ENCODE data around the gene WDFY4.

Gene WDFY4

DNA sequence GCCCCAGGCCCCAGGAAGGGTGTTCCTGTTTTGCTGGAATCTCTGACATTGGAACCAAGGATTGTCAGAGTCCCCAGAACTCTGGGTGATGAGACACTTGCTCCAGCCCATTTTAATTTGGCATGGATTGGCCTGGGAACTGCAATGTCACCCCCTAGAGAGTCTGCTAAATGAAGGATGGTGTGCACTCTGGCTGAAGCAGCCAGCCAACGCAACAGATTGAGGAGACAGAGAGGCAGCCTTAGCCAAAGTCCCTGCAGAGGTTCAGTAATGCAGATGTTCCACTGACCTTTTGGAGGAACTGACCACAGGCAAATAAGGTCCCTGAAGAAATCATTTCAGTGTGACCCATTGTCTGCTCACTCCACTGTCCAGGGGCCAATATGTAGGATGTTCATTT lies 241.6 kb downstream of the WDFY4 start:
- no peak for DNase-seq

DNA sequence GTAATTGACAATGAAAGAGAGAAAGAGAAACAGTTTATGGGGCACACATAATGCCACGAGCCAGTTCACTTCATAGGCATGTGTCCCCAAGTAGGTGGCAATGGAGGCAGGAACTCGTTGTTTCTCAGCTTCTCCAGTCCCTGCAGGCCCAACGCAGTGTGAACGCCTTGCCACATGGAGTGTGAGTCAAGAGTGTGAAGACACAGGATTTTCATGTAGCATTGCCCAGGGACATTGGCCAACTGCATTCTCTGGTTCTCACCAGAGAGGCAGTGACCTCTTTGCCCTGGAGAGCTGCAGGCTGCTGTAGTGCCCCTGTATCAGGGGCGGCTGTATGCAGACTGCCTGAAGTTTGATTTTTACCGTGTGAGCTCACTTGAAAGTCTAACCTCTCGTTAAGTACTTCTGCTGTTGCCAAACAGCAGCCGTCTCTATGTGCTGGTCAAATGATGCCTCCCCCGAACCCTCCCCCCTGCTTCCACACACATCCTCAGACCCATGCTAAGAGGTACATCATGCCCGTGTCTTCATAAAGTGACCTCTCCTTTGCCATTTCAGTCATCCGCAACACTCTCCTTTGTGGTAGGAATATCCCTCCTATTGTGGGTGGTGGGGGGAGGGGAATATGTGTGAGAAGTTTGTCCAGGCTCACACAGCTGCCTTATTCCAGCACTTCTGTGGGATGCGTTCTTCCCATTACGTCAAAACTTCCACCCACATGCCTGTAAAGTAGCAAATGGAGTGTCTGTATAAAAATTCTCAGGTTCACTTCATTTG lies 242.3 kb downstream of the WDFY4 start:
- no peak for DNase-seq

DNA sequence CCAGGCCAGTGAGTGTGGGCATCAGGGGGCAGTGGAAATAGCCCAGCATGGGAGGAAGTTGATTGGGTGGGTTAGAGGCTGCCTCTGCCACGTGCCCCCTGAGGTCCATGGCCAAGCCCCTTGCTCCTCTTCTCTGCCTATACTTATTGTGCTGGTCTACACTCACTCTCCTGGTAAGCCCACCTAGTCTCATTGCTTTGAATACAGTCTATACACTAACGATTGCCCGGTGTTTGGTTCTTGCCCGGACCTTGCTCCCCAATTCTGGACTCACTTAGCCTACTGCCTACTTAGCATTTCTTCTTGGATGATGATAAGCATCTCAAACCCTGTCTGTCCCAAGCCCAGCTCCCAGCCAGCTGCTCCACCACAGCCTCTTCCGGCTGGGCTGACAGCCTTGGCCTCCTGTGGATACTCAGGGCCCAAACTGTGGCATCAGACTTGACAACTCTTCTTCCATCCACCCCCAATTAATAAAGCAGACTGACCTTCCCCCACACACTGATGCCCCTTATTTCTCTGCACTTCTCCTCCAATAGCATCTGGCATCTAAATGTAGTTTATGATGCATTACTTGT lies 244.8 kb downstream of the WDFY4 start:
- DNase-seq: no peak

DNA sequence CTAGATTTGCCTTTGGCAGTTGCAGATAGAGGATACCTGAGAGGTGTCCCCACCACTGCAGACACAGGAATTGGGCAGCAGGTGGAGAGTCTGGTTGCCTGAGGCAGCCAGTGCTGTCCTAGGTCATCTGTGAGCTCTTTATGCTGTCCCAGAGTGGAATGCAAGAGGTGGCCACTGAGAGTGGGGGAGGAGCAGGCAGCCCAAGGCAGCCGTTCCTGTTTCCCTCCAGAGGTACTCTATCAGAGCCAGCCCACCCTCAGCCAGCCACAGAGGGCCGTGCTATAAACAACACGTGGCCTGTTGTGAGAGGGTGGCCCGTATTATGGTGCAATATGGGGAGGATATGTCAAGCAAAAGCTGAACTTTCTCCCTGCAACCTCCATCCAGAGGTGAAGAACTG lies 246.5 kb downstream of the WDFY4 start:
- no peak for DNase-seq

DNA sequence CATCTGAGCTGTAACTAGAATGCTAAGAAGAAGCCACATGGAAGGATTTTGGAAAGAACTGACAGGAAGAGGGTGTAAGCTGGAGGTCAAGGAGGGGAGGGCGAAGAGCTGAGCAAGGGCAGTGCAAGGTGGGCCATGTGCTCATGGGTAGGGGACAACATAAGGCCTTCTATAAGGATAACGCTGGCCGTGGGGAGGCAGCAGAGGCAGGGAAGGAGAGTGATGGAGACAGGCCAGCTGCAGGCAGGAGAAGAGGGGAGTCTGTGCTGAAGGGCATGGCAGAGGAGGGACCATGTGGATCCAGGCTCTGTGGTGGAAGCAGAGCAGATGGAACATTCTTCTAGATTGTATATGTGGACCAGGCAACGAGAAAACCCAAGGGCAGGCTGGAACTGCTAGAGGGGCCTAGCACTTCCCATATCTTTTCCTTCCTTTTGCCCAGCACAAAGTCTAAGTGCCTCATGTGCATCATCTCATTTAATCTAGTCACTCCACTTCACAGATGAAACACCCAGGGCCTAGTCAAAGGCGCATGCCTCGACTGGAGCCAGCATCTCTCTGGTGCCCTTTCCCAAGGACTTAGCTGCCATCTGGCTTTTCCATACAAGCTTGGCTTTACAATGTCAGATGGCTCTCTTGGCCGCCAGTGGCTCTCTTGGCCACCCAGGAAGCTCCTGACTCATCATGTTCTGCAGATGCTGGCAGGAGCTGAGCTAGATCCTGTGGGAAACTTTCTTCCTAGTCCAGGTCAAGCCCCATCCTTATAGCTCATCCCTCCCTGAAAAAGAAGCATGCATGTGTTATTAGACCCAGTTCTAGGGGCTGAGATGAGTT lies 248.4 kb downstream of the WDFY4 start:
- no peak for DNase-seq

DNA sequence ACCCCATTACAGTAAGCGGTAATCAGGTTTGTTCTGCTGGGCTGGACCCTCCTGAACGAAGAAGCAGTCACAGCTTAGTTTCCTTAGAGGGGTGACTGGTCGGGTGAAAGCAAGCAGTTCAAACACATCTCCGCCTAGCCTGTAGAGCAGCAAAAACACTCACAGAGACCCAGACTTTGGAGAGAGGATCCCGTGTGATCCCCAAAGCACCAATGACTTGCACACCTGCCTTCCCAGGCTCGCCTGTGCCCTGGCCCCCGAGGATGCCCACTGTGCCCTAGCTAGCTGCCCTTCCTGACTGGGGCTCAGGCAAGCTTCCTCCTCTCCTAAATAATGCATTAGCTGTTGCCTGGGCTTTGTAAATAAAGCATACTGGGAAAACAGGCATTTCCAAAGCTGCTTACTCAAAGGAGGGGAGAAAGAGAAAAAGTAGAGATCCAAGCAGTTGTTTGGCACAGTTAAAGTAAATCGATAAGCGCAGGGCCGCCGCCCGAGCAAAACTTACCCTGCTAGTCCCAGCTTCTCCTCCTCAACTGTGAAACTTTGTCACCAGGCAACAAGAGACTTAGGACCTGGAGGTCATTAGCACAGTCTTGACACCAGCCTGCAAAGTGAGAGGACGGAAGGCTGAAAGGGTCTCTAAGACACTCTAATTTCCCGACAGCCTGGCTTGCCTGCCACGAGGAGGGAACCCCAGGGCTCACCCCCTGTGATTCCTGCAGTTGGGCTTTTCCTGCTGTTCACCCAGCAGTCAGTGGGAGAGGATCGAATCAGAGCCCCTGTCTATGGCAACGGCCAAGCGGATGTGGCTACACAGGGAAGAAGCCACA lies 250.2 kb downstream of the WDFY4 start:
- no peak for DNase-seq

DNA sequence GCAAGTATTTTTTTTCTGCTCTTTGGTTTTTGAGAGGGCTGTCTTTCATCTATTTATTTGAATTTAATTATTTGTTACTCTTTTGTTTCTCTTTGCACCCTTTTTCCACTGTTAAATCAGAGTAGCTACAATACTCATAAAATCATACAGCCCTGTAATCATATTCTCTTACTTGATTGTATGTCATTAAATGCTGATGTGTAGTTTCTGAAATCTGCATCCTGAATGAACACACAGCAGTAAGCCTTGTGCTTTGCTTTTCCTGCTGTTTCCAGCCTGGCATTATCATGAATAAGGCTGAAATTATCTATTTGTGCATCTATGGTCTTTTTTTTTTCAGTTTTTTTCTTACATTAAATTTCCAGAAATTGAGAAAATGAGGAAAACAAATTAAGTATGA lies 250.9 kb downstream of the WDFY4 start:
- DNase-seq: no peak

DNA sequence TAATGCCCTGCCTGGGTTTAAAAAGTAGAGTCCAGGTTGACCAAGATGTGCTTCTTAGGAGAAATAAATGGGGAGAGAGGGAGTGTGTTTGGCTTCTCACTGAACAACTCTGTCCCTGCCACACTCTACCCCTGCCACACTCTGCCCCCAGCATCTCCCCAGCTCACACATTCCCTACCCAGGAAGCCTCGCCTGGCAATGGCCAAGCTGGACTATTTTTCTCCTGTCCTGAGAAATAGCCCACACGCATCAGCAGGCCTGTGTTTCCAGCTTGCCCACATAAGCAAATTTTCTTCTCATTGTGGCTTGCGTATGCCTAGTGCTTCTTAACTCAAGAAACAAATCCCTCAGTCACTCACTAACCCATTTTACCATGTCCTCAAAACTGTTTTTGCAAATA lies 253.1 kb downstream of the WDFY4 start:
- no peak for DNase-seq

DNA sequence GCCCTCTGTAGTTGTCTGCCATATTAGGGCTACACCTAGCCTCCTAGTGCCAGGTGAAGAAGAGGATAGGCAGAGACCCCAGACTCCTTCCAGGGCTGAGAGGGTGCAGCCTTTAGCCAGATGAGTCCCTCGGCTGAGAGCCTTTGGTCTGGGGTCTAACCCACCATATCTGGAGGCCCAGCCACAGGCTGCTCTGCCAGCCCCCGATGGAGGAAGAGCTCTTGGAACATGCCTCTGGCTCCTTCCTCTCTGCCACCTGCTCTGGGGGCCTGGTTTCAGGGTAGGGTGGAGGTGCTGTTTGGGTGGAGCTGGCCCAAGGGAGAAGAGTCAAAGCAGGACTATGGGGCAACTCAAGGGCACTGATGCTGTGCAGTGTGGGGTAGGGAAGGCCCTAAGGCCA lies 253.6 kb downstream of the WDFY4 start:
- no peak for DNase-seq

DNA sequence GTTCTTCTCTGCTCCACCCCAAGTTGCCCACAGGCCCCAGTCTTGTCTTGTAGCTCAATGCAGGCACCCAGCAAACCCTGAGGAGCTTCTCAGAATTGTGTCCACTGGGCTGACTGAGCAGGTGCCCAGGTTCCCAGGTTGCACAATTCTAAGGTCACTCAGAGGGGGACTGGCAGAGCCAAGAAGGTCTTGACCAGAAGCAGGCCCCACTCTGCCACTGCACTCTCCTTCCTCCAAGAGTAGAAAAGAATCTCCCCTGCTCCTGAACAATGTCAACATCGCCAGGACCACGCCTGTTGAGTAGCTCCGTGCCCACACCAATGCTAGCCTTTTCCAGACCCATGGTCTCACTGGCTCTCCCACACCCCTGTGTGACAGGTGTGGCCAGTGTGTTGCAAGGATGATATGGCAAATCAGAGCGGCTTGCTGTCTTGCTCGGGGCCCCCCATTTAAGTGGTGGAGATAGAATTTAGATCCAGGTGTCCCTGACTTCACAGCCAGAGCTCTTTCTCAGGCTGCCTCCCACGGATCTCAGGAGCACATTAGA lies 254.4 kb downstream of the WDFY4 start:
- no peak for DNase-seq

DNA sequence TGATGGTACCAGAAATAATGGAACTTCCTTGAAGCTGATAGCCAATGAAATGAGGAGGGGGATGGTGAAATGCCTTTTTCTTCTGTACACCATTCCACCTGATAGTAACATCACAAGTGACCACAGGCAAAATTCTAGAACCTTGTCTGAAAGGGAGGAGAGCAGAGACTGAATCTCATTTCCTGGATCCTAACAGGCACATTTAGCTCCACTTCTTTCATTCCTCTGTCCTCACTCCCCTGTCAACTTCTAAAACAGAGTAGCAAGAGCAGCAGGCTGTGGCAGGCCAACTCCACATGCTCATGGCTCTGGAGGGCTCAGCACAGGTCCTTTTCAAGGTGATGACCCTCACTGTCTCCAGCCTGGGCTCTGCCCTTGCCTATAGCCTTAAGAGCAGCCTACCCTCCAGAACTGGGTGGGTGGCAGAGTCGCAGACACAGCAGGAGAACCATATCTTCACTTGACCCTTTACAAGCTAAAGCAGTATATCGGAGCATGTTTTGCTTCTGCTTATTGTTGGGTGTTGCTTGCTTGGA lies 255.2 kb downstream of the WDFY4 start, which contains the start of gene LRRC18:
LRRC18 (minus strand) TSS at position 51 of the 536 bp plus-strand sequence. CDS start 25,685 bp downstream, outside the sequence.
- DNase-seq: no peak

DNA sequence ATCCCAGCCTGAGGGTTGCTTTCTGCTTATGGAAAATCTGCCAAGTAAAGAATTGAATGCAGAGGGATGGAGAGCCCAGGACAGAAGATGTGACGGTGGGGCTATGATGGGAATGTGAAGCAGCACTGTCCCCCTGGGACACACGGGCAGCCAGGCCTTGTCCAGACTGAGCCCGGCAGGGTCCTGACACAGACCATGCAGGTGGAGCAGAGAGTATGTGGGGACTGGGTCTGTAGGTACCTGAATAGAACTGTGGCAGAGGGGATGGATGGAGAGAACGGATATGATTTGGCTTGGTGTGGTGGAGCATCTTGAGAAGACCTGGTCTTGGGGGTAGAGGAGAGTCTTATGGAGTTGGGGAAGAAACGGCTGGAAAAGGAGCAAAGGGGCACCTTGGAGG lies 255.7 kb downstream of the WDFY4 start:
- DNase-seq: no peak

DNA sequence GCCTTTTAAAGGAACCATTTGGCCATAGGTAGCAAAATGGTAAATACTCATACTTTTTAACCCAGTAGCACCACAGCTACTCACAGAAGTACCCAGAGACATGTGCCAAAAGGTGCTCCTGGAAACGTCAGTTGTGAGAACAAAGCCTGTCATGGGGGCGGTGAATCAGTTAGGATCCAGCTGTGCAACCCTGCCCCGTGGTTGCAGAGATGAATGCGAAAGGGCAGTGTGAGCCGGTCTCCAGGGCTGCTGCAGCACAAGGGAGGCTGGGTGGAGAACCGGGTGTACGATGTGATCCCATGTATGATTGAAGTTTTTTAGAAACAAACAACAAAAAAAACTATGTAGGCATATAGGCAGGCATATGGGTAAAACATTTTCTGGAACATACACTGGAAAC lies 256.3 kb downstream of the WDFY4 start:
- no peak for DNase-seq

DNA sequence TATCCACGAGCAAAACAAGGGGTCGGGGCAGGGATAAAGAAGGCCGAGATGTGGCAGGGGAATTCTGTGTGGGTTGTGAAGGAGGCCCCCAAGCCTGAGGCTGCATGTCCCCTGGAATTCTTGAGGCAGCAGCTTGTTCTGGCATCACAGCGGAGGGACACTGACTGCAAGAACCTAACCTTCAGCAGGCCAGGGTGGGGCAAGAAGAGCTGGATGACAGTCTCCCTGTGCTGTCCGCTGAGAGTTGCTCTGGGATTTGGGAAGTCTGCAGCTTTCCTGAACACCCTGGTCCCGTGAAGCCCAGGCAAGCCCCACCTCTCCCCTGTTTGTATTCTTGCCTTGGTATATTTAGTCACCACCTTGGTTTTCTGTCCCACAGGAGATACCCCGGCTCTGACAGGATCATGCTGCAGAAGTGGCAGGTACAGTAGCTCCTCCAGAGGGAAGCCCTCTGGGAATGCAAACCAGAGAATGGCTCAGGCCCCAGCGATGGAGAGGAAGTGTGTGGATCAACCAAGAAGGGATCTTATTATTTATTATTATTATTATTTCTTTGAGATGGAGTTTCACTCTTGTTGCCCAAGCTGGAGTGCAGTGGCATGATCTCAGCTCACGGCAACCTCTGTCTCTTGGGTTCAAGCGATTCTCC lies 256.9 kb downstream of the WDFY4 start:
- no peak for DNase-seq

DNA sequence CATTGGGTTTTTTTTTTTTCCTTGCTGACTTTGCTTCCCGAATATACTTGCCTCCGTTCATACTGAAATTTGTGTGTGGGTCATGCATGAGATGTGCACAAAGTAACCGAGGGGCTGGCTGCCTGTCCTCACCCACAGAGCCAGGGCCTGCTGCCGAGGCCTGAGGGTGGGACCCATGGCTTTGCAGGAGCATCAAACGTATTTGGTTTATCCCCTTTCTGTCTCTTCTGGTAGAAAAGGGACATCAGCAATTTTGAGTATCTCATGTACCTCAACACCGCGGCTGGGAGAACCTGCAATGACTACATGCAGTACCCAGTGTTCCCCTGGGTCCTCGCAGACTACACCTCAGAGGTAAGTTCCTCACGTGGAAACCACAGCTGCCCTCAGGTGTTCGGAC lies 258.4 kb downstream of the WDFY4 start:
- no peak for DNase-seq

DNA sequence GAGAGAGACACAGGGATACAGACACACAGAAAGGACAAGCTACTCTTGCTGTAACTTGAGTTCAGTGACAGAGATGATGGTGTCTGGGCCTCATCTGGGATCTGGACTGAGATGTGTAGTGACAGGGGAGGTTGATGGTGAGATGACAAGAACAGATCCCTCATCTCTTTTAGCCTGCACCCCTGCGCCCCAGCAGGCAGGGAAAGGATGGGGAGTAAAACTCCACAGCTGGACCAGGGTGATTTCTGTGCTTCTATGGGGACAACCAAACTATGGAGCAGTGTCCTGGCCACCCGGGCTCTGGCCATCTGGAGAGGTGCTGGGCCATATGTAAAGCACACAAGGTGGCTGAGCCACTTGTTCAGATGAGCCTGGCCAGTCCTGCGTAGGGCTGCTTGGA lies 259.5 kb downstream of the WDFY4 start:
- no peak for DNase-seq

DNA sequence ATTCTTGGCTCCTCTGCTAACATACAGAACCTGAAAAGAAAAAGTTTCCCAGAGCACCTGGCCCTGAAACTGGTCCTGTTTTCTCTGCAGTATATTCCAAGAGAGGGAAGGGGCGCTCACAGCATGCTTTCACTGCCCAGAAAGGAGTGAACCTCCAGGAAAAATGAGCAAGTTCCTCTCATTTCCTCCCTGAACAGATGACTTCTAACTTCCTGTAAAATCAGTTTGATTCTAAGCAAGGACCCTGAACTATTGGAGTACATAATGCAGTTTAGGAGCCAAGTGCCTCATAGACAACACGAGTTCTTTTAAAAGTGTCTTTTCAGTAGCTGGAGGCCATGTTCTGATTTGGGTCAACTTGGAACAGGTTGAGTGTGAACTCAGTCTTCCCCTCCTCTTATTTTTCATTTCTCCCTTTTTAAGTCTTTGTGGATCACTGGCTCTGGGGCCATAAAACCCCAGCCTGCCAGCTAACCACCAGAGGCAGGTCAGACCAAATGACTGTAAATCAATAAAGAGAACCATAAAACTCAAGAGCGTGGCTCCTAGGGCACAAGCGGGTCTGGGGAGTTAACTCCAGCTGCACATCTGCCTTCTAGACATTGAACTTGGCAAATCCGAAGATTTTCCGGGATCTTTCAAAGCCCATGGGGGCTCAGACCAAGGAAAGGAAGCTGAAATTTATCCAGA lies 260.9 kb downstream of the WDFY4 start:
- no peak for DNase-seq

DNA sequence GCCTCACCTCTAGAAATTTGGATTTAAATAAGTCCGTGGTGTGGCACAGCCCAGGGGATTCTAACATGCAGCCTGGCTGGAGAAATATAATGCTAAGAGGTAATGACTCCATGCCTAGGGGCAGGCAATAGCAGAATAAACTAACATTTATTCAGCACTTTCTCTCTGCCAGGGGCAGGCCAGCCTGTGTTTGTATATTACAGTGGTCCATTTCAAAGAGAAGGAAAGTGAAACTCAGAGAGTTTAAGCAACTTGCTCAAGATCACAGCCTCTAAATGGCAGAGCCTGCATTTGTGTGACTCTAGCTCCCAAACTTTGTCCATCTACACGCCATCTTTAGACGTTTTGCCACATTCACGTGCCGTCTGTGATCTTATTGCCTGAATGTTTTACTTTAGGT lies 261.7 kb downstream of the WDFY4 start:
- DNase-seq: no peak

DNA sequence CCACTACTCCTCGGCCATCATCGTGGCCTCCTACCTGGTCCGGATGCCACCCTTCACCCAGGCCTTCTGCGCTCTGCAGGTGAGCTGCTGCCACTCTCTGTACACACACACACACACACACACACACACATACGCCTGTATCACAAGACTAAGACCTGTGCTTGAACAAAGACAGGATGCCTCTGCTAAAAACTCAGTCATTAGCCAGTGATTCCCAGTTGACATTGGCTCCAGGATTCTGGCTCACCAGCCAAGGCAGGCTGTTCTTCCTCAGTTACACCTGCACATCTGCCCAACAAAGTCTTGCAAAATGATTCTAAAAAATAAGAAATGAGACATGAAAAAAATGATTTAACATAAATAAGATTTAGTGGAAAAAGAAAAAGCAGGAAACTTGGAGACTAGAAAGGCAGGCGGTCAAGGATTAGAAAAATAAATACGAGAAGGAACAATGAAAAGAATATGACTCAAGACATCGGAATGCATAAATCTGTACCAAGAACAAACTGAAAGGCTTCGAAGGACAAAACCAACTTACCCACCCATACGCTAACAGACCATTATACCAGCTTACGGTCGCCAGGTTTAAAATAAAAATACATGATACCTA lies 262.3 kb downstream of the WDFY4 start:
- no peak for DNase-seq

DNA sequence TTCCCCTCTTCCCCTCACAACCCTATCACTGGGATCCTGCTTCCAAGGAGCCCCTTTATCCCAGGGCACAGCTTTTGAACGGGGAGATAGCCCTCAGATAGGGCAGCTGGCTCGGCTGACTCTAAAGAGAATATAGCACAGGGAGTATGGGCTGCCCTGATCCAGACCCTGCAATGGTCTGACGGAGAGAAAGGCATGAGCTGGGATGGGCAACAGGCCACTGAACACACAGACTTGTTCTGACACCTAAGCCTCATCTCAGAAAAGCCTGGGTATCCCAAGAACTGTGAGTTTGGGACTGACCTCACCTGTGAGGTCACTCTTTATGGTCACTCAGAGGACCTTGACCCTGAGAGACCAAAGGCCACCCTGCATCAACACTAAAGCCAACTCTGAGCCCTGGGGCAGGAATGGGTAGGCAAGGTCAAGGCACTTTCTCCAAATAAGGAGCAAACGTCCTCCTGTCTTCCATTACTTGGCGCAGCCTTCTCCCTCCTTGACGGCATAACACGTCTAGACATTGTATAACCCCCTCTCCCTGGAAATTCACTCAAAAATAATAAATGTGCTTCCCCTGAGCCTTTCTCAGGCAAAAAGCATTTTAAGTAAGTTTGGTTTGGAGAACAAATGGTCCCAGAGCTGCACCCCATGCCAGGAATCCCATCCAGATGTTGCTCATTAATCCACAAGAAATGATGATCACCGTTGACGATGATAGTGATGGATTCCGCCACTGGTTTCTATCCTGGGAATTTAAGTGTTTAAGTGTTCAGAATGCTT lies 263.2 kb downstream of the WDFY4 start:
- no peak for DNase-seq
